Transverse colon (tissue), 4 donors: ENCODE data around the gene GALNT6.

ENCODE experiments used
- EP300 ChIP-seq: sonication (generic); formaldehyde crosslinking; IDR thresholded peaks from one replicate; pipeline ENCODE4 v1.6.1; 2017; ENCODE audit warnings: antibody characterized with exemption, low read depth
- POLR2A ChIP-seq: fragments of 450-650 bp; IDR thresholded peaks from one replicate; pipeline ENCODE4 v1.6.1; 2016; ENCODE audit warnings: antibody characterized with exemption, mild to moderate bottlenecking, moderate library complexity
- POLR2AphosphoS5 ChIP-seq, 3 donors: sonication (generic); formaldehyde crosslinking; IDR thresholded peaks; one replicate each; pipeline ENCODE4 v1.6.1; 2016; ENCODE audit warnings: antibody characterized with exemption in 3 of 3
- TF ChIP-seq, protein P1 (sequence below), 5 experiments: fragments of 200-600 bp in 3 of 5; fragments of 450-650 bp in 2 of 5; sonication (generic) in 3 of 5; IDR thresholded peaks; 1 replicate in 2 of 5; 2 replicates in 3 of 5; pipeline ENCODE4 v1.5.1; 2016 to 2017; ENCODE audit warnings: antibody characterized with exemption in 5 of 5, inconsistent platforms in 3 of 5, mild to moderate bottlenecking in 2 of 5, moderate library complexity in 1 of 5

DNA sequence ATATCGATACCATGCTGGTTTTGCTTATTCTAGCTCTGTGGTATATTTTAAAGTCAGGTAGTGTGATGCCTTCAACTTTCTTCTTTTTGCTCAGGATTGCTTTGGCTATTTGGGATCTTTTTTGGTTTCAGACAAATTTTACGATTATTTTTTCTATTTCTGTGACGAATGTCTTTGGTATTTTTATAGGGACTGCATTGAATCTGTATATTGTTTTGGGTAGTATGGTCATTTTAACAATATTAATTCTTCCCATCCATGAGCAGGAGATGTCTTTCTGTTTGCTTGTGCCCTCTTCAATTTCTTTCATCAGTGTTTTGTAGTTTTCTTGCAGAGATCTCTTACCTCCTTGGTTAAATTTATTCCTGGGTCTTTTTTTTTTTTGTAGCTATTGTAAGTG lies 22.6 kb upstream of the GALNT6 start:
- TF ChIP-seq, protein P1, sequence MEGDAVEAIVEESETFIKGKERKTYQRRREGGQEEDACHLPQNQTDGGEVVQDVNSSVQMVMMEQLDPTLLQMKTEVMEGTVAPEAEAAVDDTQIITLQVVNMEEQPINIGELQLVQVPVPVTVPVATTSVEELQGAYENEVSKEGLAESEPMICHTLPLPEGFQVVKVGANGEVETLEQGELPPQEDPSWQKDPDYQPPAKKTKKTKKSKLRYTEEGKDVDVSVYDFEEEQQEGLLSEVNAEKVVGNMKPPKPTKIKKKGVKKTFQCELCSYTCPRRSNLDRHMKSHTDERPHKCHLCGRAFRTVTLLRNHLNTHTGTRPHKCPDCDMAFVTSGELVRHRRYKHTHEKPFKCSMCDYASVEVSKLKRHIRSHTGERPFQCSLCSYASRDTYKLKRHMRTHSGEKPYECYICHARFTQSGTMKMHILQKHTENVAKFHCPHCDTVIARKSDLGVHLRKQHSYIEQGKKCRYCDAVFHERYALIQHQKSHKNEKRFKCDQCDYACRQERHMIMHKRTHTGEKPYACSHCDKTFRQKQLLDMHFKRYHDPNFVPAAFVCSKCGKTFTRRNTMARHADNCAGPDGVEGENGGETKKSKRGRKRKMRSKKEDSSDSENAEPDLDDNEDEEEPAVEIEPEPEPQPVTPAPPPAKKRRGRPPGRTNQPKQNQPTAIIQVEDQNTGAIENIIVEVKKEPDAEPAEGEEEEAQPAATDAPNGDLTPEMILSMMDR (IDR thresholded peaks at IDR 0.05) = no peak
- TF ChIP-seq POLR2AphosphoS5 (IDR thresholded peaks at IDR 0.05) (no peak), POLR2A (no peak), EP300 (no peak)
